Retina (tissue), 1 donor: ENCODE measurements around the gene MAPKBP1.

ENCODE experiments used
- DNase-seq: peaks from one replicate; pipeline ENCODE4 v3.0.0-alpha.2; 2016

Gene MAPKBP1

GRCh38 chr15:41852736-41853590 is 78.7 kb downstream of the MAPKBP1 start:
- DNase-seq, result no peak

GRCh38 chr15:41853831-41854230 is 79.5 kb downstream of the MAPKBP1 start:
- no peak for DNase-seq

GRCh38 chr15:41854443-41854842 is 80.2 kb downstream of the MAPKBP1 start:
- DNase-seq, result no peak

GRCh38 chr15:41855261-41855961 is 81.1 kb downstream of the MAPKBP1 start:
- peak; percentile 57 for DNase-seq

GRCh38 chr15:41856262-41856661 is 82.0 kb downstream of the MAPKBP1 start:
- DNase-seq, result no peak

GRCh38 chr15:41856716-41857115 is 82.4 kb downstream of the MAPKBP1 start:
- DNase-seq, result no peak

- no peak for DNase-seq
Observed at GRCh38 chr15:41857316-41857715, 83.0 kb downstream of the MAPKBP1 start.

- DNase-seq, result no peak
Observed at GRCh38 chr15:41858756-41859155, 84.5 kb downstream of the MAPKBP1 start.

- no peak for DNase-seq
Observed at GRCh38 chr15:41860049-41860828, 86.0 kb downstream of the MAPKBP1 start.

- DNase-seq, result no peak
Observed at GRCh38 chr15:41861736-41862356, 87.6 kb downstream of the MAPKBP1 start.

GRCh38 chr15:41862515-41863116 is 88.3 kb downstream of the MAPKBP1 start:
- no peak for DNase-seq

- DNase-seq, result no peak
Observed at GRCh38 chr15:41865490-41866055, 91.3 kb downstream of the MAPKBP1 start.

GRCh38 chr15:41866263-41866703 is 92.0 kb downstream of the MAPKBP1 start:
- DNase-seq, result peak; percentile 41

- no peak for DNase-seq
Observed at GRCh38 chr15:41866872-41867579, 92.7 kb downstream of the MAPKBP1 start.

- DNase-seq, result no peak
Observed at GRCh38 chr15:41868321-41868720, 94.0 kb downstream of the MAPKBP1 start.

GRCh38 chr15:41869770-41870688 is 95.7 kb downstream of the MAPKBP1 start:
- DNase-seq, result no peak

GRCh38 chr15:41870689-41871081 is 96.4 kb downstream of the MAPKBP1 start:
- DNase-seq, result no peak

- no peak for DNase-seq
Observed at GRCh38 chr15:41871175-41871905, 97.1 kb downstream of the MAPKBP1 start.

GRCh38 chr15:41872166-41872747 is 98.0 kb downstream of the MAPKBP1 start:
- no peak for DNase-seq
